HTERT RPE-1 (cell line): ENCODE results near the gene CCR1.
"Not testable (repeated sequence)": the region's sequence is repeated elsewhere in the genome, so short reads cannot be mapped to it uniquely, and the experiment has no call there.

Experiments used
- in situ Hi-C: fragments of 300-500 bp; cut with MboI; formaldehyde crosslinking; loops from 4 replicates; pipeline ENCODE4 v1.14.3; 2020; ENCODE audit warnings: low sequenced_read_pairs

Gene CCR1

DNA sequence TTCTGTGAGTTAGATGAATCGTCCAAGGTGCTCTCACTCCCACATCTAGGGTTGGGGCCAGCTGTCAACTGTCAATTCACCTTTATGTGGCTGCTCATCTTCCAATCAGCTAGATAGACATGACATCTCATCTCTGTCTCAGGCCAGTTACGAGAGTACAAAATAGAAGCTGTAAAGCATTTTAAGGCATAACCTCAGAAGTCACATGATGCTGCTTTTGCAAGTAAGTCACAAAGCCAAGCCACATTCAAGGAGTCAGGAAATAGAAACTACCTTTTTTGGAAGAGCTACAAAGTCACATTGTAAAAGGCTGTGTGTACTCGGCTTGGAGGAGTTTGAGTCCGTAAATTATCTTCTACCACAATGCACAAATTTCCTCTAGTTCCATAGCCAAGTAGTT is 5.1 kb upstream of the CCR1 start:
- in situ Hi-C loops, result no loop called here

DNA sequence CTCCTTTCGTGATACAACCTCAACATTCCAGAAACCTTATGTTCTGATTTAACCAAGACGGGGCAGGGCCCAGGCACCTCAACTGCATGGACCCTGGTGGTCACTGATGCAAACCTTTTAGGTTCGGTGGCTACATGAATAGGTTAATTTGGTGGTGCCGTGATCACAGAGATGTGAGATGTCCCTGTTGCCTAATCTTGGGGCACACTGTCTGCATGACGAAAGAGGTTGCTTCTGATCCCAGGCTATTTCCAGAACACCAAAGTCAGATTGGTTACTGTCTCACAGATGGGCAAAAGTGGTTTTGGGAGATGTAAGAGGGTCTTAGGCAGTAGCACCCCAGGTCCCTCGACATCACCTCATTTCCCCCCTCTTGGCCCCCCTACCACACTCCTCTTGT is 4.0 kb upstream of the CCR1 start:
- in situ Hi-C loops, result no loop called here

DNA sequence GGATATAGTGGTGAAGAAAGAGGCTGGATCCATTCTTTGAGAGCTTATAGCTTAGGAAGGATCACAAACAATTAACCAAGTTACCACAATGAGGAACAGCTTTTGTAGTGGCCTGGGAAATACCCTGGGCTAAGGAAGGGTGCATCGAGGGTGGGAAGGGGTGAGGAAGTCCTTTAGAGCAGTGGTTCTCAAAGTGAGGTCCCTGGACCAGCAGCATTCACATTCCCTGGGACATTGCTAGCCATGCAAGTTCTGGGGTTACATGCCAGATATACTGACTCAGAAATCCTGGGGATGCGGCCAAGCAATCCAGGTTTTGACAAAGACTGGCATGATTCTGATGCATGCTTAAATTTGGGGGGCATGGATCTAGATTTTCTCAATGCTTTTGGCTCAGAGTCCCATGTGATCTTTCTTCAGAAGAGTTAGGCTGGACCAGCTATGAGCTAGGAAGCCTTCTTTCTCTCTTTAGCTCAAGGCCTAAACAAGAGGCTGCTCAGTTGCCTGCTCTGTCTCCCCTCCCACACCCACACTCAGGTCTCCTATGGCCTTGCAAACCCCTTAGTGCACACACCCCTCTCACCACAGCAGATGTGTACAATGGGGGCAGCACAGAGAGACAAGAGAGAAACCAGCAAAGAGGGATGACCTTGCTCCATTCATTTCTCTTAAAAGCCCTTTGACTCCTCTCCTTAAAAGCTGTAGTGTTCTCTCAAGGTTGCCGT is 1.8 kb upstream of the CCR1 start:
- in situ Hi-C loops, result no loop called here

DNA sequence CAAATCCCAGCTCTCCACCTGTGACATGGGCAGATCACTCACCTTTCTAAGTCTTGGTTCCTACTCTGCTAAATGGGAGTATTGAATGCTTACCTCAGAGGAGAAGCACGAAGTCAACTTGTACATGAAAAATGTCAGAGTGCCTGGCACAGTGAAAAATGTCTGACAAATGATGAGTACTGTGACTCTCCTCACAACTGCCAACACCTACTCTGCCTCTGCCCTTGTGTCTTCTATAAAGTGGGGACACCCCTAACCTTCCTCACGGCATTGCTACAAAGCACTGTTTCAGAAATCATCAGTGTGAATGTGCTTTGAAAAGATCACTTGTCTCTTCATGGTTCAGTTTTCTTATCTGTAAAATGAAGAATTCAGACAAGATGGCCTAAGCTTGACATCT is 940 bp upstream of the CCR1 start:
- in situ Hi-C loops, result no loop called here

DNA sequence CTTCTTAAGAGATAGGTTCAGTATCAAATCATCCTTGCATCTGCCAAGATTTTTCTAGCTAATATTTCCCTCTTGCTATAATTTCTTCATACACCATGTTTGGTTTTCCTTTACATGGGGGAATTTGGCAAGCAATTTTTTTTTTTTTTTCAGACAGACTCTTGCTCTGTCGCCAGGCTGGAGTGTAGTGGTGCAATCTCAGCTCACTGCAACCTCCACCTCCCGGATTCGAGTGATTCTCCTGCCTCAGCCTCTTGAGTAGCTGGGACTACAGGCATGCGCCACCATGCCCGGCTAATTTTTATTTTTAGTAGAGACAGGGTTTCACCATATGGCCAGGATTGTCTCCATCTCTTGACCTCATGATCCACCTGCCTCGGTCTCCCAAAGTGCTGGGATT is 599 bp downstream of the CCR1 start:
- in situ Hi-C loops, result not testable (repeated sequence)

DNA sequence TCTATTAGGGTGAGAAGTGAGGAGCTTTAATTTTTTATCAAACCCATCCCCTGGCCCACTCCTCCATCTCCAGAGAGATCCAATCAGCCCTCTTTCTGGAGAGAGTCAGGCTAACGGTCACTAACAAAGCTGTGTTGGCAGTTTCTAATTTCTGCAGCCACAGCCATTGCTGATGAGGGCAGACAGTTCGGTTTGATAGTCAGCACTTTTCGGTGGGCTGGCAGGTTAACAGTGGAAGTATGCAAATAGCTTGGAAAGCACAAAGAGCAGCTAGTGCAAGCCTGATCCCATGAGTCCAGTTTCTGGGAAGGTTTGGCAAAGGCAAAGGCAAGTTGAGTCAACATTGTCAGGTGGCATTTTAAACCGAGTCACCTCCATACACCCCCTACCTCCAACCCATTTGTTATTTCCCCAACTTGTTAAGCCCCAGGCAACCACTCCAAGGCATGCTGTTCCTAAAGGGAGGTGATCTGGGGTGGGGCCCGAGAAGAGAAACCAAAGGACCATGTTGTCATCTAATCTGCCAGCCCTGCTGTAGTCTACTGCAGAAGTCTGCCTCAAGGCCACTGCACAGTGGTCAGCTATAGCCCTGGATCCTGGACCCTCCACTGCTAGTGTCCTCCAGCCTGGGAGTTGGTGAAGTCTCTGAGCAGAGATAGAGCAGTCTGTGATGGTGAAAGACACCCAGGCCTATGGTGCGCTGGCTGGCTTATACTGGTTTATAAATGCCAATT is 1.7 kb downstream of the CCR1 start:
- in situ Hi-C loops, result no loop called here

DNA sequence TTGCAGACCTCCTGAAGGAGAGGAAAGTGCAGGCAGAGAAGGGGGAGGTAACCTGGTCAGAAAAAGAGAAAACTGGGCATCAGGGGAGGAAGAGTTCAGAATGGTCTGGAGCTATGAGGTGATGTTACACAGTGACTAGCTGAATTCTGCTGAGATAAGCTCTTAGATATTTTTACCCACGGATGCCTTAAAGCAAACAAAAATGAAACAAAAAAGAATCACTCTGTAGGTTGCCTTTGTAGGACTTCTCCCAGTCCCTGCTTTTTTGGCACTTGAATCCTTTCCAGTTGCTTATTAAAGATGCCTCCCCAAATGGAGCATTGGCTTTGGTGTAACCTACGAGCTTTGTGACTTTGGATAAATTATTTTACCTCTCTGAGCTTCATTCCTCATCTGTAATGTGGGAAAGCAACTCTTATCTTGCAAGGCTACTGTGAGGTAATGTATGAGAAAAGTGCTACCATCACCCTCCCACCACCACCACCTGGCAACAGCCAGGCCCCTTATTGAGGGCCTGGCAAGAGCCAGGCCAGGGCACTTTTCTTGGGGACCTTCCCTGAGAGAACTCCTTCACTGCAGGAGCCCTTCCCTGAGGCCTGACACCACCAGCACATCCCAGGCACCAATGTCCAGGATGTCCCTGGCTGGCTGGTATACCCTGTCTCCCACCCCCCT is 2.7 kb downstream of the CCR1 start:
- in situ Hi-C loops, result no loop called here

DNA sequence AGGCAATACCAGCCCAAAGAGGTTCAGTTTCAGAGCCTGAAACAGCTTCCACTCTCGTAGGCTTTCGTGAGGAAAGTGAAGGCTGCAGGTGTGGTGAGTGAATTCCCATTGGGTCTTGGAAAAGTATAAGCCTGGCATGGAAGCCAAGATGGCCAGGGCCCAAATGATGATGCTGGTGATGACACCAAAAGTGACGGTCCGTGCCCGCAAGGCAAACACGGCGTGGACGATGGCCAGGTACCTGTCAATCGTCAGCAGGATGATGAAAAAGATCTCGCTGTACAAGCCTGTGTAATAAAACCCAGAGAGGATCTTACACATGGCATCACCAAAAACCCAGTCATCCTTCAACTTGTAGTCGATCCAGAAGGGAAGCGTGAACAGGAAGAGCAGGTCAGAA is 4.4 kb downstream of the CCR1 start:
- in situ Hi-C loops, result no loop called here

DNA sequence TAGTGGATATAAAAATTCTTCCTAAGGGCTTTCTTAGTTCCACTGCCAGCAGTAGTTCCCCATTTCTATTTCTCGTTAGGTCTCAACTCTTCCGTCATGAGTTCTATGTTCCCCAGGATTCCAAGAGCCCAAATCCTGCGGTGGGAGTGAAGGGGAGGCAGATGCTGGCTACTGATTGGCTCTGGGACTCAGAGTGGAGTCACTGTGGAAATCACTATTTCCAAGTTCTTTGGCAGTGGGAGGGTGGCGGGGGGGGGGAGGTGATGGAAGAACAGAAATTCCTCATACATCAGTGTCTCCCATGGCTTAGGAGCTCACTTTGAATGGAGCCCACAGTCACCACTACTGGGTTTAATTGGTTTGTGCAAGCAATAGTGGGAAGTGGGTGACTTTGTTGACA is 5.6 kb downstream of the CCR1 start:
- in situ Hi-C loops, result no loop called here

DNA sequence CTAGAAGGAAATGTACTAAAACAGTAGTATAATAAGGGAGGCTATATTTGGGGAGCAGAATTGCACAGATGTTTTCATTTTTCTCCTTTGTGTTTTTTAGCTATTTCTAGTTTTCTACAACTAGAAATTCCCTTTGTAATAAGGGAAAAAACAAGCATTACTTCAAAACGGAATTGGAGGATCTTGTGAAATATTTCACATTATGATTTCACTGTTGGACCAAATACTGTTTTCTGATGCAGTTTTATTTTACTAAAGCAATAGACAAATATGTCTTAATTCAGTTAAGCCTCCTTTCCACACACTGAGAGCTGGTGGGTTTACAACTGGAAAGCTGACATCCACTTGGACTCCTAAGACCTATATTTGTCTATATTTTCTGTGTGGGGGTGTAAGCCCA is 7.3 kb downstream of the CCR1 start:
- in situ Hi-C loops, result no loop called here

DNA sequence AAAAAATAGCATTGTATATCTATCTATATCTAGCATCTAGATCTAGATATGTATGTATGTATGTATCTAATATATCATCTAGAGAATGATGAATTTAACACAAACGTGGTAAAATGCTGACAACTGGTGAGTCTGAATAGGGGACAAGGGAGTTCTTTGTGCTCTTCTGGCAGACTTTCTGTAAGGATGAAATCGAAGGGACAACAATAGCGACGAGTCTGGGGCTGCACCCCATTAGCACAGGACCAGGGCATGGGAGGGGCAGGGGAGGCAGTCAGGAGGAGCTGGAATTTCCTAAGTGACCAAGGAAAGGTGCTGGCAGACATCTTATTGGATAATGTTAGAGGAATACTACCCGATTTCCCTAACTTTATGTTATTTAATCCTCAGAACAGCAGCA is 7.9 kb downstream of the CCR1 start:
- in situ Hi-C loops, result no loop called here

DNA sequence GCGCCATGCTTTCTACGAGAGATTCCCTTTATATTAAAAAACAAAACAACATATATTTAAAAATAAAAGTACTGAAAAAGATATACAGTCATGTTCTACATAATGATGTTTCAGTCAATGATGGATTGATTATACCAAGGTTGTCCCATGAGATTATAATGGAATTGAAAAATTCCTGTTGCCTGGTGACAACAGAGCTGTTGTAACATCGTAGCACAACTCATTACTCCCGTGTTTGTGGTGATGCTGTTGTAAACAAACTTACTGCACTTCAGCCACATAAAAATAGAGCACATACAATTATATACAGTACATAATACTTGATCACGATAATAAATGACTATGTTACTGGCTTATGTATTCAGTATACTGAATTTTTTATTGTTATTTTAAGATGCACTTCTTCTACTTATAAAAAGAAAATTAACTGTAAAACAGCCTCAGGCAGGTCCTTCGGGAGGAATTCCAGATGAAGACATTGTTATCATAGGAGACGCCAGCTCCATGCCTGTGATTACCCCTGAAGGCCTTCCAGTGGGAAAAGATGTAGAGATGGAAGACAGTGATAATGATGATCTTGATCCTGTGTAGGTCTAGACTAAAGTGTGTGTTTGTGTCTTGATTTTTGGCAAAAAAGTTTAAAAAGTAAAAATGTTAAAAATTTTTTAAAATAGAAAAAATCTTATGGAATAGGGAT is 11.7 kb downstream of the CCR1 start:
- in situ Hi-C loops, result no loop called here

DNA sequence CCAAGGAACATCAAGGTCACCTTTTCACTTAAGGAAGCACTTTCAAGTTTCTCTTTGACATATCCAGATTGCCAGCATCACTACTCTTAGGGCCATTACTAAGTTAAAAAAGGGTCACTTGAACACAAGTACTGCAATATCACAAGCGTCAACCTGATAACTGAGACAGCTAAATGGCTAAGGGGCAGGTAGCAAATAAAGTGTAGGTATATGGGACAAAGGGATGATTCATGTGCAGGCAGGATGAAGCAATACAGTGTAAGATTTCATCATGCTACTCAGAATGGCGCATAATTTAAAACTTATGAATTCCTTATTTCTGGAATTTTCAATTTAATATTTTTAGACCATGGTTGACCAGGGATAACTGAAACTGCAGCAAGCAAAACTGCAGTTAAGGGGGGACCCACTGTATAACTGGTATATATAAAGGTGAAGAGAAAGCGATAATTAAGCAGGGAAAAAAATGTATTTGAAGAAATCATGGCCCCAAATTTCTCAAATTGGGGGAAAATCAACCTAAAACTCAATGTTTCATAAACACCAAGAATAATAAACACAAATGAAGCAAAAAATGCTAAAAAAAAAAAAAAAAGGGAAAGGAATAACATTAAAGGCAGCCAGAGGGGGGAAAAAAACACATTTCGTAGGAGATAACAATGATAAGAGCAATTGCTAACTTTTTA is 13.1 kb downstream of the CCR1 start:
- in situ Hi-C loops, result no loop called here

DNA sequence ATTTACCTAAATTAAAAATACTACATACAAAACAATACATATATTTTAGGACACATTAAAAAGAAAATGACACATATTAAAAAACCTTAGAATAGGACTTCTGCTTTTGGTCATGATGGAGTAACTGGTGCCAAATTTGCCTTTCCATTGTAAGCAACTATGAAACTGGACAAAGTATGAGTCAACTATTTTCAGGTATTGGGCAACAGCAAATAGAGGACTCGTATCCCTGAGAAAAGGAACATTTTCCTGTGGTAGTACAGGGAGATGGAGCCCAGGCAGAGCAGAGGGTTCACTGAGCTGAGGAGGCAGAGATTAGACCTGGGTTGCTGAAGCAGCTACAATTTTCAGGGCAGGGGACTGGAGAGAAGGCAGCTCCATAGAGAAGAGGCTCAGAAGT is 14.7 kb downstream of the CCR1 start:
- in situ Hi-C loops, result no loop called here

DNA sequence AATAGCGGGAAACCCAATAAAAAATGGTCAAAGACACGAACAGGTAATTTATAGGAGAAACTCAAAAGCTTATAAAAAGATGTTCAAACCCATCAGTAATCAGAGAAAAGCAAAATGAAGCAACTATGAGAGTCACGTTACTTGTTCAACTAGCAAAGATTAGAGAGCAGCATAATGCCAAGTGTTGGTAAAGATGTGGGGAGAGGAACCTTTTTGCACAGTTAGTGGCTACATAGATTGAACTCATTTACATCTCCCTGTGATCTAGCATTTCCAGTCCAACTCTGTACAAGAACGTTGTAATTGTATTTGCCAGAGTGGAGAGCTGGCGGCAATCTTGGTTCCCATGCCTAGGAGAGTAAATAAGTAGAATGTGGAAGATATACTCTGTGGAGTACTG is 15.2 kb downstream of the CCR1 start:
- in situ Hi-C loops, result no loop called here

DNA sequence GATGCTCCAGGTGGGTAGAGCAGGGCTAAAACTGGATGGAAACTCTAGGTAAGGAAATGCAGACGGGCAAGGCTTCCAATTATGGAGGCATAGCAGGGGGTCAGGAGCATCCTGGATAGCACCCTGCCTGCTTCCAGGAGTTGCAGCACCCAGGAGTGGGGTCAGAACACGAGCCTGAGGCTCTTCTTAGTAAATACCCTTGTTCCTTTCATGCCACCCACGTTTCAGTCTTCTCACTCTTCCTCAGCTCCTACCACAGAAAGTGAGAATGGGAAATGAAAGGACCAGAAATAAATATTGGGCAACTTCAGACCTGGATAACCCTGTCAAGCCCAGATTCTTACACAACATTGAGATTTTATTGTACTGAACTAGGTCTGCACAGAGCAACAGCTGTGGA is 16.4 kb downstream of the CCR1 start:
- in situ Hi-C loops, result no loop called here

DNA sequence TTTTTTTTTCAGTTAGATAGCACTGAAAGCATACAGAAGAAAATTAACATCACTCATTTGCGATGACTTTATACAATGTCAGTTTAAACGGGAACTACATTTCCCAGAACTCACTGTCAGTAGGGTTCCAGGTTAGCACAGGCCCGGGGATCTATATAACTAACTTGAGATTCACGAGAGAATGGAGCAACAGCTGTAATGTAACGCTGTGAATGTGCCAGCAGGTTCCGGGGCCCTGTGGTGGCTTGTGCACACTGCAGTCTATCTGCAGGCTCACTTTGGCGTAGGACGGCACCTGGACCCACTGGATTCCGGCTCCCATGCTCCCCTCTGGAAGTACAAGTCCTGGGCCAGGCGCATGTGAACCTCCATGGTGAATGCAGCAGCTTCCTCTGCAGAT is 19.4 kb downstream of the CCR1 start:
- in situ Hi-C loops, result no loop called here

DNA sequence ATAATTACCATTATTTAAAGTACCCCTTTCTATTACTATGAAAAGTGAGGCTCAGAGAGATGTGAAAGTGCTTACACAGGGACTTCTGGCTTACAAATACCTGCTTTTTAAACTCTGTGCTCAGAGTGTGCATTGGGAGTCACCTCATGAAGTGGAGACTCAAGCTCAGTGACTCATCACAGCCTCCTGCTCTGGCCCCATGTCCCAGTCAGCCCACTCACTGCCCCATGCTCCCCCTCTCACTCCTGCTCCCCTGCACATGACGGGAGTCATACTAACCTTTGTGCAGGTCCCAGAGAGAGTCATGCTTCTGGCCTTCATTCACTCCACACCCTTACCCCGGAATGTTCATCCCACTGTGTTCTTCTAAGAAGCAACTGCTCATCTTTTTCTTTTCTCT is 20.2 kb downstream of the CCR1 start:
- in situ Hi-C loops, result no loop called here

DNA sequence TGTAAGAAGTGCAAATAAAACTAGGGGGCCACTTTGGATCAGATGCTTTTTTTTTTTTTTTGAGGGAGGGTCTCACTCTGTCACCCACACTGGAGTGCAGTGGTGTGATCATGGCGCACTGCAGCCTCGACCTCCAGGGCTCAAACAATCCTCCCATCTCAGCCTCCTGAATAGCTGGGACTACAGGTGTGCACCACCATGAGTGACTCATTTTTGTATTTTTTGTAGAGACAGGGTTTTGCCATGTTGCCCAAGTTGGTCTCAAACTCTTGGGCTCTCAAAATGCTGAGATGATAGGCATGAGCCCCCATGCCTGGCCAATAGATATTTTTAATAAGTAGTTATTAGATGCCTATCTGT is 20.8 kb downstream of the CCR1 start:
- in situ Hi-C loops, result no loop called here

DNA sequence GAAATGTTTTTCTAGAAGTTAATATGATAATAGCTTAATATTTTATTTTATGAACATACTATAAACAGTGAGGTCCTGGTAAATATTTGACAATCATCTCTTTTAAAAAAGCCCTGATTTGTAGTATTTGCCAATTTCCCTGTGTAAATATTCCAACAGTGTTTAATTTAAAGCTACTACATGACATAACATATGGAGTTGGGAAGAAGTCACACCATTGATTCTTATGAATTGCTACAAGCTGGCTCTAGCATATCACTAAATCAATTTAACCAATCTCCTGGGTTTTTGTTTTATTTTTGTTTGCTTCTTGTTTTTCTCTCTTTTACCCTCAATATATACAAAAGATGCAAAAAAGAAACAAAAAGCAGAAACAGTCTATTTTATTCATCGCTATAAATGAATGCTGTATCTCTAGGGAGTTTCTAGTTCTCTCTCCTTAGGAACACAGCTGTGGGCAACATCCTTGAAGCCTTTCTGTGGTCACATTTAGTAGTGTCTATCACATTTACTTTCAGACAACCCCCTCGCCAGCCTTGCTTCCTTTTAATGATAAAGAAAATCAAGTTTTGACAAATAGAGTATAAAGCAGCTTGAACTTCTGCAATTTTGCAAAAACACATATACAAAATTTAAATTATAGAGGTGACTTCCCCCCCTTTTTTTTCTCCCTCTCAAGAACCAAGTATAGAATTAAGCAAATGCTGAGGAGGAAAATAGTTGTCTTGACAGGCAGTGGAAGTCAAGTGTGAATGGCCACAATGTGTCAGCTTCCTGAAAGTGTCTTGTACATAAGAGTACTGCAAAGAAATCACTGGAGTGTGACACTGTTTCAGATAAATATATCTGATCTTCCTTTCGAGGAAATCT is 21.4 kb downstream of the CCR1 start:
- in situ Hi-C loops, result no loop called here
